Measurements from ENCODE around the gene CFB.
"Not testable (repeated sequence)": the region's sequence is repeated elsewhere in the genome, so short reads cannot be mapped to it uniquely, and the experiment has no call there.

CFB gene

DNA sequence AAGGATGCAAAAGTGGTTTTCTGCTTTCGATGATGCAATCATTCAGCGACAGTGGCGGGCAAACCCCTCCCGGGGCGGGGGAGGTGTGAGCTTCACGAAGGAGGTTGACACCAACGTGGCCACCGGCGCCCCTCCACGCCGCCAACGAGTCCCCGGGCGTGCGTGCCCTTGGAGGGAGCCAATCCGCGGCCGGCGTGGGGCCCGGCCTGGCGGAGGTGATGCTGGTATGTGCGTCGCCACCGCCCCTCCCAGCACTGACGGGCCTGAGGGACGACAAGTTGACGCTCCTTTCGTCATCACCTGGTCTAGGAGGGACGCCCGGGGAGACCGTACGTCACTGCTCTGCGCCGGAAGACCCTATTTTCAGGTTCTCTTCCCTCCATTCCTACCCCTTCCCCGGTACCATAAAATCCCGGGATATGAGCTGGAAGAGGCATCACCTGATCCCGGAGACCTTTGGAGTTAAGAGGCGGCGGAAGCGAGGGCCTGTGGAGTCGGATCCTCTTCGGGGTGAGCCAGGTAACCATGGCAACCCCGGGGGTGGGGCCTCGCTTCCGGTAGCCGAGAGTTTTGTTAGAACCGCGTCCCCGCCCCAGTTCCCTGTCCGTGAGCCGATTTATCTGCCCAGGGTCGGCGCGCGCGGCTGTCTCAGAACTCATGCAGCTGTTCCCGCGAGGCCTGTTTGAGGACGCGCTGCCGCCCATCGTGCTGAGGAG is 26.3 kb downstream of the CFB start, which contains the start of gene DXO:
Gene DXO (minus strand): TSS at position 146 of the 716 bp plus-strand sequence. CDS start 463 bp downstream, outside the sequence.
- peak; percentile 98 for DNase-seq

DNA sequence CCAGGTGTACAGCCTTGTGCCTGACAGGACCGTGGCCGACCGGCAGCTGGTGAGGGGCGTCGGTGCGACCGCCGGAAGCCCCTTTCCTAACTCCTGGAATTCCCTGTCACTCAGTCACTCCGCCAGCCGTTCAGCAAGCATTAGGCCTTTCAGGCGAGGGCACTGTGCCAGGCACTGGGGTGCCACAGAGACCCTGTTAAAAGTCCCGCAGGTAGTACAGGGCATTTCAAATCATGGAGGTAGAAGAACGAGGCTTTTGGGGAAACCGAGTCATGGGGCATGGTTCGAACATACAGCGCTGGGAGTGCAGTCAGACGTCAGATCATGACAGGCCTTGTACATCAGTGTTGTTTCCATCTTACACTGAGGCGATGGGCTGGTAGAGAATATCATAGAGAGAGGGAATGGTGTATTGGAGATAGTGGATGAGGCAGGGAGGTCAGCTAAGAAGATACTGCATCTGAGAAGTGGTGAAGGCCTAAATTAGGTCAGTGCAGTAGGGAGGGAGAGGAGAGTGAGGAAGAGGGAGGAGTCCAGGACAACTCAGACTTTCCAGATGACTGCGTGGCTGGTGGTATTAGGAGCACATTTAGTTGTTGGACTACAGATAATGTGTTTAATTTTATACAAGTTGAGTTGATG is 26.9 kb downstream of the CFB start:
- peak; percentile 49 for DNase-seq

DNA sequence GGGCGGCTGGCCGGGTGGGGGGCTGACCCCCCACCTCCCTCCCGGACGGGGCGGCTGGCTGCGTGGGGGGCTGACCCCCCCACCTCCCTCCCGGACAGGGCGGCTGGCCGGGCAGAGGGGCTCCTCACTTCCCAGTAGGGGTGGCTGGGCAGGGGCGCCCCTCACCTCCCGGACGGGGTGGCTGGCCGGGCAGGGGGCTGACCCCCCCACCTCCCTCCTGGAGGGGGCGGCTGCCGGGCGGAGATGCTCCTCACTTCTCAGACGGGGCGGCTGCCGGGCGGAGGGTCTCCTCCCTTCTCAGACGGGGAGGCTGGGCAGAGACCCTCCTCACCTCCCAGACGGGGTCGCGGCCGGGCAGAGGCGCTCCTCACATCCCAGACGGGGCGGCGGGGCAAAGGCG is 30.2 kb downstream of the CFB start:
- DNase-seq, result not testable (repeated sequence)

DNA sequence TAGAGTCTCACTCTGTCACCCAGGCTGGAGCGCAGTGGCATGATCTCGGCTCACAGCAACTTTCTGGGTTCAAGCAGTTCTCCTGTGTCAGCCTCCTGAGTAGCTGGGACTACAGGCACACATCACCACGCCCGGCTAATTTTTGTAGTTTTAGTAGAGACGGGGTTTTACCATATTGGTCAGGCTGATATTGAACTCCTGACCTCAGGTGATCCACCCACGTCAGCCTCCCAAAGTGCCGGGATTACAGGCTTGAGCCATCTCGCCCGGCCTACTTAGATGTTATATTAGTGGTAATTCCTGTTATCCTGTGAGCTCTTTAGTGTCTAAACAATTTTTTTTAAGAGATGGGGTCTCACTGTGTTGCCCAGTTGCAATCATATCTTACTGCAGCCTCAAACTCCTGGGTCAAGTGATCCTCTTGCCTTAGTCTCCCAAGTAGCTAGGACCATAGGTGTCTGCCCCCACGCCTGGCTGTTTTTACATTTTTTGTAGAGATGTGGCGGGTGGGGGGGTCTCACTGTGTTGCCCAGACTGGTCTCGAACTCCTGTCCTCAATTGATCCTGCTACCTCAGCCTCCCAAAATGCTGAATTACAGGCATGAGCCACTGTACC is 32.0 kb downstream of the CFB start:
- no peak for DNase-seq

DNA sequence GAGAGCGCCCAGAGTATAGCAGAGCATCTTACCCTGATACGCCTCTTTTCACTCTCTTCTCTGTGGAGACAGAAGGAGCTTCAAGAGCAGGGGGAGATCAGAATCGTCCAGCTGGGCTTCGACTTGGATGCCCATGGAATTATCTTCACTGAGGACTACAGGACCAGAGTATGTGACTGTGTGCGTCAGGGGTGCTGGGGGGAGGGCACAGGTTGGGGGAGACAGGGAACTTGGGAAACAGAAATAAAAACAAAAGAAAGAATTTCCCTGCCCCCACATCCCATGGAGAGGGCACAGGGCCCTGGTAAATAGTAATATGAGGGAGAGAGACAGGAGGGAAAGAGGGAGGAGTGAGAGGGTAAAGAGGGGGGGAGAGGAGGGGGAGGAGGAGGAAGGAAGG is 32.9 kb downstream of the CFB start:
- DNase-seq, result no peak

DNA sequence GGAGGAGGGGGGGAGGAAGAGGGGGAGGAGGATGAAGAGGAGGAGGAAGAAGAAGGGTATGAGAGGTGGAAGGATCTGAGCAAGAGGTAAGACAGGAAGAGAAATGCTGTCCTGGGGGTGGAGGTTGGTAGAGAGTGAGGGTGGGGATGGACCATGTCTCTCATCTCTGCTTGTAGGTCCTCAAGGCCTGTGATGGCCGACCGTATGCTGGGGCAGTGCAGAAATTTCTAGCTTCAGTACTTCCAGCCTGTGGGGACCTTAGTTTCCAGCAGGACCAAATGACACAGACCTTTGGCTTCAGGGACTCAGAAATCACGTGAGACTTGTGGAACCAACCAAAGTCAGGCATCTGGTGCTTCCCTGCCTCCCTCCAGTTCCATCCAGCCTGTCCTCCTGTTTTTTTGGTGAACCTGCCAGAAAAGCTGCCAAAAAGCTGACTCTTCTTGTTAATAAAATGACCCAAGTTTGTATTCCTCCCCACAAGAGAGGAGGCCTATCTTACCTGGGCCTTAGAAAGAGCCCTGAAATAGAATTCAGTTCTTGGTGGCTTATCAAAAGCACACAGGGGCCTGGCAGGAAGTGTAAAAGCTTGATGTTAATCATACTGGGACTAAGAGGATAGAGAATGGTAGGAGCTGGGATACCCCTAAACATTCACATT is 33.5 kb downstream of the CFB start:
- peak; percentile 30 for DNase-seq

DNA sequence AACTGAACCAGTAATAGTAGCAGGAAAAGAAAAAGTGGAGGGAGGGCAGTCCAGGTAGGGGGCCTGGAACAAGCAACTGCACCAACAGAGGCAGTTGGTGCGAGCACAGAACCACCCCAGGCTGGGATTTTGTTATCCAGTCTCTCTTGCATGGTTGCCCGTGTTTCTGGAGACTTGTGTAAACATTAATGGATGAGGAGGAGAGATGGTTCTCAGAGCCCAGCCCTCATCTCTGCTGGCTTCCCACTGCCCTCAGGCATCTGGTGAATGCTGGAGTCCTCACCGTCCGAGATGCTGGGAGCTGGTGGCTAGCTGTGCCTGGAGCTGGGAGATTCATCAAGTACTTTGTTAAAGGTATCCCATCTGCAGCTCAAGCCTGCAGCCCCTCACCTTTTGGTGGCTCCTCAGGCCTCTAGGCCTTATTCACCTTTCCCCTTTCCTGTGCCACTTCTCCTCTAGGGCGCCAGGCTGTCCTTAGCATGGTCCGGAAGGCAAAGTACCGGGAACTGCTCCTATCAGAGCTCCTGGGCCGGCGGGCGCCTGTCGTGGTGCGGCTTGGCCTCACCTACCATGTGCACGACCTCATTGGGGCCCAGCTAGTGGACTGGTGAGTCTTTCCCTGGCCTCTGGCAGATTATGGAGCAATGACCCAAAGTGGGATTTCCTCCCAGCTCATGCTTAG is 34.4 kb downstream of the CFB start:
- not testable (repeated sequence) for DNase-seq

DNA sequence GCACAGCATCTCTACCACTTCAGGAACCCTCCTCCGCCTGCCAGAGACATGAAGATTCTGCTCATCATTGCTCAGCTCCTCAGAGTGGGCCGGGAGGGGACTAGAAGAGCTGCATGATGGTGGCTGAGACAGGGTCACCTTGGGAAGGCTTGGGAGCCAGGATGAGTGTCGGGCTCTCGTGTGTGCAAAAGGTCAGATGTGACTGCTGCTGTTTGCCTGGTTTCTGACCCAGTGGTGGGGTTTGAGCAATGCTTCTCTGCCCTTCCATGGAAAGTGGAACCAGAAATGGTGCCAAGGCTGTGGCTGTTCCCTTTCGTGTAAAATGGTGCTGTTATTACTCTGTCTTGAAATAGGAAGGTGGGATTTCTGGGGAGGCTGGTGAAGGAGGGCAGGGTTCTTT is 35.1 kb downstream of the CFB start:
- DNase-seq, result not testable (repeated sequence)

DNA sequence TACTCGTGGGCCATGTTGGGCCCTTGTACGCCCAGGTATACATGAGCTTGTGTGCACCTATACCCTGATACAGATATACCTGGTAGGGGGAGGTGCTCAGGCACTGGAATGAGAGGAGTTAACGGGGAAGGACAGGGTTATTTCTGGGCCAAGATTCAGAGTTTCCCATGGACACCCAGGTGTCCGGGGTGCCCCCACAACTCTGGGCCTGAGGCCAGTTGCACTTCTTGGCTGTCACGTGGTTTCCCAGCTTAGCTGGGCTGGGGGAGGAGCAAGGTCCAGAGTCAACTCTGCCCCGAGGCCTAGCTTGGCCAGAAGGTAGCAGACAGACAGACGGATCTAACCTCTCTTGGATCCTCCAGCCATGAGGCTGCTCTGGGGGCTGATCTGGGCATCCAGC is 35.8 kb downstream of the CFB start, which contains the start of gene C4A:
Gene C4A (plus strand): TSS at position 314 of the 400 bp plus-strand sequence. CDS start 51 bp downstream, at position 365.
- DNase-seq, result not testable (repeated sequence)

DNA sequence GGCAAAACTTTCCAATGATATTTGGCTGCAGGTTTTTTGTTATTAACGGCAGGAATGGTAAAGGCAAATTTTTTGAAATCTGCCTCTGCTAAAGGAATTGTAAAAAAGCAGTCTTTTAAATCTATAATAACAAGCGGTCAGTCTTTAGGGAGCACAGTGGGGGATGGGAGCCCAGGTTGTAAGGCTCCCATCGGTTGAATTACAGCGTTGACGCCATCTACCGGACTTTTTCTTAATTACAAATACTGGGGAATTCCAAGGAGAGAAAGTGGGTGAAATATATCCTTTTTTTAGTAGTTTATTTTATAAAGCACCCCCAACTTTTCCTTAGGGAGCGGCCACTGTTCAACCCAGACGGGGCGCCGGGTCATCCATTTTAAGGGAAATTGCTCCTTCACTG is 43.5 kb downstream of the CFB start:
- not testable (repeated sequence) for DNase-seq

DNA sequence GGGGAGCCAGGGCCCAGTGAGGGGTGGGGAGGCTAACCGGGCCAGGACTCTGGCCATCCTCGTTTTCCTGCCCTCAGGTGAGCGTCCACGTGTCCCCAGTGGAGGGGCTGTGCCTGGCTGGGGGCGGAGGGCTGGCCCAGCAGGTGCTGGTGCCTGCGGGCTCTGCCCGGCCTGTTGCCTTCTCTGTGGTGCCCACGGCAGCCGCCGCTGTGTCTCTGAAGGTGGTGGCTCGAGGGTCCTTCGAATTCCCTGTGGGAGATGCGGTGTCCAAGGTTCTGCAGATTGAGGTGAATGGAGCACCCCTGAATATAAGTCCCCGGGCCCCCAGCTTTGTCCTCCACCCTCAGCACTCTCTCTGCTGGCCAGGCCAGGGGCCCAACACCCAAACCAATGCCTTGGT is 48.5 kb downstream of the CFB start:
- not testable (repeated sequence) for DNase-seq

DNA sequence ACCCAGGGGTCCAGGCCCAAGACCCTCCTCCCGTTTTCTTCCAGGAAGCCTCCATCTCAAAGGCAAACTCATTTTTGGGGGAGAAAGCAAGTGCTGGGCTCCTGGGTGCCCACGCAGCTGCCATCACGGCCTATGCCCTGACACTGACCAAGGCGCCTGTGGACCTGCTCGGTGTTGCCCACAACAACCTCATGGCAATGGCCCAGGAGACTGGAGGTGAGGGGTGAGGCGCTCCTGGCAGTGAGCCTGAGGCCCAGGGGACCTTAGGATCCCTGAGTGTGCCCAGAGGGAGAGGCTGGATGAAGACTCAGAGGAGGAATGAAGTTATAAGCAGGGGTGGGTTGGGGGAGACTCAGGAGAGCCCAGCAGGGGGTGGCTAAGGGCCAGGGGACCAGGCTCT is 50.5 kb downstream of the CFB start:
- not testable (repeated sequence) for DNase-seq

Measured in hematopoietic multipotent progenitor cell treated with erythropoietin and hydrocortisone succinate and interleukin-3 and kit ligand, for 8 days (in vitro differentiated cells).